Endodermal cell (in vitro differentiated cells): ENCODE data around the gene THAP2. TPM values are rescaled to one million over a fixed set of nuclear protein-coding genes. Genes with fewer than 3 reads are reported as not detected.

Experiments used
- DNase-seq: peaks from one replicate; pipeline ENCODE4 v3.0.0-alpha.2; 2017
- H3K27ac ChIP-seq: 2 replicates; pipeline ENCODE4 v1.5.1; 2013; ENCODE audit warnings: mild to moderate bottlenecking, low read depth, low read length, moderate library complexity
- H3K27me3 ChIP-seq: 2 replicates; pipeline ENCODE4 v1.6.1; 2013; ENCODE audit warnings: mild to moderate bottlenecking, low read length, moderate library complexity; ENCODE audit not compliant: insufficient read depth, control insufficient read depth, poor library complexity, severe bottlenecking
- H3K36me3 ChIP-seq: 2 replicates; pipeline ENCODE4 v1.7.0; 2013; ENCODE audit warnings: mild to moderate bottlenecking, low read length, moderate library complexity; ENCODE audit not compliant: control insufficient read depth, insufficient read depth
- H3K4me1 ChIP-seq: one replicate; pipeline ENCODE4 v1.7.0; 2013; ENCODE audit warnings: low read length; ENCODE audit not compliant: control insufficient read depth, insufficient read depth
- H3K4me3 ChIP-seq: 2 replicates; pipeline ENCODE4 v1.5.1; 2013; ENCODE audit warnings: mild to moderate bottlenecking, low read length, moderate library complexity
- H3K9ac ChIP-seq: 2 replicates; pipeline ENCODE4 v1.6.1; 2013; ENCODE audit warnings: mild to moderate bottlenecking, low read length, moderate library complexity; ENCODE audit not compliant: poor library complexity, severe bottlenecking; ENCODE audit errors: extremely low read depth
- H3K9me3 ChIP-seq: 2 replicates; pipeline ENCODE4 v1.6.1; 2013; ENCODE audit warnings: mild to moderate bottlenecking, low read length, moderate library complexity; ENCODE audit not compliant: control insufficient read depth
- H3K27ac Mint-ChIP-seq: 2 replicates; pipeline ENCODE4 v1.8.0; 2020; ENCODE audit warnings: mixed read lengths
- H3K27me3 Mint-ChIP-seq: 2 replicates; pipeline ENCODE4 v1.8.0; 2021; ENCODE audit warnings: mild to moderate bottlenecking, mixed read lengths; ENCODE audit not compliant: insufficient read depth
- H3K36me3 Mint-ChIP-seq: 2 replicates; pipeline ENCODE4 v1.8.0; 2020; ENCODE audit warnings: low read depth, mixed read lengths
- H3K4me1 Mint-ChIP-seq: 2 replicates; pipeline ENCODE4 v1.8.0; 2020; ENCODE audit warnings: mixed read lengths
- H3K4me3 Mint-ChIP-seq: 2 replicates; pipeline ENCODE4 v1.8.0; 2020; ENCODE audit warnings: mild to moderate bottlenecking, moderate library complexity, mixed read lengths
- H3K9me3 Mint-ChIP-seq: 2 replicates; pipeline ENCODE4 v1.8.0; 2020; ENCODE audit warnings: mild to moderate bottlenecking, mixed read lengths
- WGBS, 2 experiments: methylation state at CpG; one replicate each; pipeline versions ENCODE4 v1.1.5 to v1.1.7; 2013; ENCODE audit warnings: missing lambda C conversion rate in 2 of 2, mixed read lengths in 1 of 2; ENCODE audit not compliant: insufficient coverage in 1 of 2, insufficient read length in 1 of 2; 5-methylcytosine and 5-hydroxymethylcytosine counted together
- total RNA-seq, 2 donors: library from RNA; stranded (reverse); fragmentation: NEBNext Ultra II Directional in 1 of 2; extraction: Animal tissue kit (Norgen Biotek cat#: 25700) in 1 of 2; gene quantifications; 2 replicates in 1 of 2; 3 replicates in 1 of 2; pipeline ENCODE4 v1.2.1, GENCODE V29; 2021
- TF ChIP-seq, protein P1 (sequence below): fragments of 200-600 bp; sonication (generic); conservative IDR thresholded peaks from 2 replicates; pipeline ENCODE4 v1.5.0; 2021; ENCODE audit warnings: antibody characterized with exemption, mild to moderate bottlenecking

Gene THAP2
- total RNA-seq, 2 donors from 2014 or later, result 7.2 to 9.3 TPM

DNA sequence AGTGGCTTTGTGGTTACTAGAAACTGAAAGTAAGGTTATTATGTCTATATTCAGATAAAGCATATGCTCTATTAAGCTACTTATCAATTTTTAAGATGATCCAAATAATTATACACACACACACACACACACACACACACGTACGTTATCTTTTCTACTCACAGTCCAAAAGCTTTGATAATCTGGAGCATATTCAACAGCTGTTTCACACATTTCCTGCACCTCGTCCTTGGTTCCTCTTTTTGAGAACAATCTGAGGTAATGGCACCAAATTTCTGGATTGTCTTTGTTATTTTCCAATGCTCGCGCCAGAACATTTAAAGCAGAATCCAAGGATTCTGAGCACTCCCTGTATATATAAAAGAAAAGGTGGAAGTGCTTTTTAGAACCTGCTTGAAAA lies 38.0 kb upstream of the THAP2 start:
- Histone ChIP-seq H3K27ac (no peak overlapping the region), H3K9ac (no peak overlapping the region), H3K27me3 (no peaks in the 10 kb centered on the region), H3K4me1 (no peaks in the 10 kb centered on the region), H3K4me3 (no peak overlapping the region), H3K36me3 (peaks cover 99% of the 10 kb centered on the region), H3K9me3 (no peaks in the 10 kb centered on the region)
- no peak overlapping the region for H3K27ac Mint-ChIP-seq
- 92 to 95% methylated on average over 5 of the region's 5 CpGs for WGBS, 2 experiments
- H3K9me3 Mint-ChIP-seq, result no peaks in the 10 kb centered on the region
- H3K4me3 Mint-ChIP-seq, result no peak overlapping the region
- TF ChIP-seq, protein P1, sequence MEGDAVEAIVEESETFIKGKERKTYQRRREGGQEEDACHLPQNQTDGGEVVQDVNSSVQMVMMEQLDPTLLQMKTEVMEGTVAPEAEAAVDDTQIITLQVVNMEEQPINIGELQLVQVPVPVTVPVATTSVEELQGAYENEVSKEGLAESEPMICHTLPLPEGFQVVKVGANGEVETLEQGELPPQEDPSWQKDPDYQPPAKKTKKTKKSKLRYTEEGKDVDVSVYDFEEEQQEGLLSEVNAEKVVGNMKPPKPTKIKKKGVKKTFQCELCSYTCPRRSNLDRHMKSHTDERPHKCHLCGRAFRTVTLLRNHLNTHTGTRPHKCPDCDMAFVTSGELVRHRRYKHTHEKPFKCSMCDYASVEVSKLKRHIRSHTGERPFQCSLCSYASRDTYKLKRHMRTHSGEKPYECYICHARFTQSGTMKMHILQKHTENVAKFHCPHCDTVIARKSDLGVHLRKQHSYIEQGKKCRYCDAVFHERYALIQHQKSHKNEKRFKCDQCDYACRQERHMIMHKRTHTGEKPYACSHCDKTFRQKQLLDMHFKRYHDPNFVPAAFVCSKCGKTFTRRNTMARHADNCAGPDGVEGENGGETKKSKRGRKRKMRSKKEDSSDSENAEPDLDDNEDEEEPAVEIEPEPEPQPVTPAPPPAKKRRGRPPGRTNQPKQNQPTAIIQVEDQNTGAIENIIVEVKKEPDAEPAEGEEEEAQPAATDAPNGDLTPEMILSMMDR, result no peak
- peaks cover 85% of the 10 kb centered on the region for H3K36me3 Mint-ChIP-seq
- DNase-seq, result no peak
- H3K4me1 Mint-ChIP-seq, result peaks cover 6% of the 10 kb centered on the region
- no peaks in the 10 kb centered on the region for H3K27me3 Mint-ChIP-seq

DNA sequence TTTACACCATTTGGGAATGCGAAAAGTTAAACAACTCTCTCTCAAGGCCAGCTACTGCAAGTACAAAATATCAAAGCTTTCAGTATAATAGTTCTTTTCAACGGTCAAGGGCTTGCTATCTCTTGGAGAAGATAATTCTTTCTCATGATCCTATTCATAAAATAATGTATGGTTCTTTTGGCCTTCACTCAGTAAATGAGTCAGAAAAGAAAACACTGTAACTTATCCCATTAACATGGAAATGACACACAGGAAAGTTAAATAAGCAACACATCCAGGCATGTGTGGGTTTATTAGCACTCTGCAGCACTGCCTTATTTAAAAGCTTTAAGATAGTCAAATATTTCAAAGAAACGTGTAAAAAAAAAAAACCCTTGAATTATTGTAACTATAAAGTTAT lies 37.3 kb upstream of the THAP2 start:
- H3K9me3 Mint-ChIP-seq, result no peaks in the 10 kb centered on the region
- 92 to 100% methylated on average over 1 to 2 of the region's 3 CpGs for WGBS, 2 experiments

DNA sequence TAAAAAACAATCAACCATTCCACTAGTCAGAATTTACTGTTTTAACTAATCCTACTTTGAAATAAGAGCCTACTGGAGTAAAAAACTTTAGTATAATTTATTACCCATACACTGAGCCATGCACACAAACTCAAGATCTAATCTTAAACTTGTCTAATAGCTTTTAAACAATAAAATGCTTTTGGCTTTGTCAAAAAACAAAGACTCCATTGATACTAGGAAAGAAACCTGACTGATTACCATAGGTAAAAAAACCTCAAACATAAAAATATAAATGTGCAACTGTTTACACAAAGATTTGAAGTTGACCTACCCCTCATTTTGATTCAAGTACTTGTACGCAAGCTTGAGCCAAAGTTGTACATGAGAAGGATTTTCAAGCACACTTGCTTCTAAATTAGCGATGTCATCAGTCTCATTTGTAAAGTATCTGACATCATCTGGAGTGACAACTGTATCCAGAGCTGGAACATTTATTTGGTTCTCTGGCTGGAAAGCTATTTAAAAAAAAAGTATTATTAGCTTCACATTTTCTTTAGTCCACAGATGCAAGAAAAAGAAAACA lies 36.6 kb upstream of the THAP2 start:
- Histone ChIP-seq H3K27ac (no peak overlapping the region), H3K4me3 (no peak overlapping the region), H3K9ac (no peak overlapping the region), H3K36me3 (peaks cover 100% of the 10 kb centered on the region), H3K4me1 (no peaks in the 10 kb centered on the region), H3K9me3 (no peaks in the 10 kb centered on the region), H3K27me3 (no peaks in the 10 kb centered on the region)
- Mint-ChIP-seq H3K36me3 (peaks cover 82% of the 10 kb centered on the region), H3K4me3 (no peak overlapping the region), H3K27ac (no peak overlapping the region), H3K4me1 (no peaks in the 10 kb centered on the region), H3K9me3 (no peaks in the 10 kb centered on the region), H3K27me3 (no peaks in the 10 kb centered on the region)
- TF ChIP-seq, protein P1, result no peak
- no peak for DNase-seq
- 97 to 100% methylated on average over 2 of the region's 2 CpGs for WGBS, 2 experiments

More for the DNA sequence above, 37.3 kb upstream of the THAP2 start:
- no peaks in the 10 kb centered on the region for H3K27me3 ChIP-seq
- no peaks in the 10 kb centered on the region for H3K27me3 Mint-ChIP-seq
- no peak overlapping the region for H3K27ac Mint-ChIP-seq
- no peak overlapping the region for H3K4me3 Mint-ChIP-seq
- H3K9ac ChIP-seq, result no peak overlapping the region
- H3K36me3 ChIP-seq, result peaks cover 99% of the 10 kb centered on the region
- no peaks in the 10 kb centered on the region for H3K4me1 ChIP-seq
- H3K36me3 Mint-ChIP-seq, result peaks cover 82% of the 10 kb centered on the region
- peaks cover 5% of the 10 kb centered on the region for H3K4me1 Mint-ChIP-seq
- H3K9me3 ChIP-seq, result no peaks in the 10 kb centered on the region
- TF ChIP-seq, protein P1, result no peak
- no peak overlapping the region for H3K4me3 ChIP-seq
- no peak for DNase-seq
- H3K27ac ChIP-seq, result no peak overlapping the region
